H9 (cell line): ENCODE results near the gene AP3D1. TPM values are rescaled to one million over a fixed set of nuclear protein-coding genes. Genes with fewer than 3 reads are reported as not detected.
A peak's percentile ranks its signal among the peaks of the same experiment; 100 is the strongest.

Experiments
- DNase-seq: peaks from one replicate; pipeline ENCODE4 v3.0.0-alpha.2; 2017
- H2AFZ ChIP-seq: one replicate; pipeline ENCODE4 v1.6.1; 2013; ENCODE audit warnings: mild to moderate bottlenecking, low read length, control low read depth, moderate library complexity
- H2AK5ac ChIP-seq: 2 replicates; pipeline ENCODE4 v1.6.1; 2013; ENCODE audit warnings: low read length, control low read depth, mixed read lengths; ENCODE audit not compliant: insufficient read length
- H2BK120ac ChIP-seq: one replicate; pipeline ENCODE4 v1.6.1; 2013; ENCODE audit warnings: low read depth, mild to moderate bottlenecking, low read length, control low read depth, inconsistent platforms; ENCODE audit not compliant: poor library complexity, severe bottlenecking
- H2BK12ac ChIP-seq: 2 replicates; pipeline ENCODE4 v1.6.1; 2013; ENCODE audit warnings: low read length, control low read depth, mixed read lengths, low read depth; ENCODE audit not compliant: insufficient read length
- H2BK15ac ChIP-seq: 2 replicates; pipeline ENCODE4 v1.6.1; 2013; ENCODE audit warnings: low read depth, low read length, control low read depth
- H2BK20ac ChIP-seq: one replicate; pipeline ENCODE4 v1.6.1; 2013; ENCODE audit warnings: low read depth, mild to moderate bottlenecking, low read length, control low read depth, inconsistent platforms; ENCODE audit not compliant: poor library complexity, severe bottlenecking
- H2BK5ac ChIP-seq: 2 replicates; pipeline ENCODE4 v1.6.1; 2013; ENCODE audit warnings: low read length, control low read depth, mixed read lengths; ENCODE audit not compliant: insufficient read length
- H3K14ac ChIP-seq: 2 replicates; pipeline ENCODE4 v1.6.1; 2013; ENCODE audit warnings: low read length, control low read depth; ENCODE audit not compliant: insufficient read depth
- H3K18ac ChIP-seq: 2 replicates; pipeline ENCODE4 v1.6.1; 2013; ENCODE audit warnings: low read depth, mild to moderate bottlenecking, mixed read lengths, low read length, control low read depth; ENCODE audit not compliant: insufficient read length
- H3K23ac ChIP-seq: 2 replicates; pipeline ENCODE4 v1.6.1; 2013; ENCODE audit warnings: low read length, control low read depth, mixed read lengths, low read depth; ENCODE audit not compliant: insufficient read length
- H3K23me2 ChIP-seq: 2 replicates; pipeline ENCODE4 v1.6.1; 2013; ENCODE audit warnings: low read depth, mild to moderate bottlenecking, mixed read lengths, low read length, control low read depth; ENCODE audit not compliant: insufficient read length, poor library complexity, severe bottlenecking
- H3K27ac ChIP-seq: 2 replicates; pipeline ENCODE4 v1.5.1; 2013; ENCODE audit warnings: low read length, control low read depth, mixed read lengths, low read depth; ENCODE audit not compliant: insufficient read length
- H3K27me3 ChIP-seq: 2 replicates; pipeline ENCODE4 v1.6.1; 2013; ENCODE audit warnings: low read length, control low read depth, inconsistent platforms; ENCODE audit not compliant: insufficient read depth
- H3K4ac ChIP-seq: 2 replicates; pipeline ENCODE4 v1.6.1; 2013; ENCODE audit warnings: low read depth, mild to moderate bottlenecking, control low read depth, inconsistent platforms, low read length, moderate library complexity
- H3K4me1 ChIP-seq: 2 replicates; pipeline ENCODE4 v1.6.1; 2013; ENCODE audit warnings: low read length, control low read depth, inconsistent platforms; ENCODE audit not compliant: insufficient read depth
- H3K4me2 ChIP-seq: 2 replicates; pipeline ENCODE4 v1.6.1; 2013; ENCODE audit warnings: low read length, control low read depth, mixed read lengths; ENCODE audit not compliant: insufficient read length, insufficient read depth
- H3K56ac ChIP-seq: 2 replicates; pipeline ENCODE4 v1.6.1; 2013; ENCODE audit warnings: low read depth, mild to moderate bottlenecking, mixed read lengths, low read length, control low read depth; ENCODE audit not compliant: insufficient read length
- H3K79me1 ChIP-seq: 2 replicates; pipeline ENCODE4 v1.6.1; 2013; ENCODE audit warnings: low read depth, mild to moderate bottlenecking, moderate library complexity, low read length, control low read depth, inconsistent platforms; ENCODE audit not compliant: insufficient read depth, poor library complexity, severe bottlenecking
- H3K79me2 ChIP-seq: 2 replicates; pipeline ENCODE4 v1.6.1; 2013; ENCODE audit warnings: low read length, control low read depth, inconsistent platforms; ENCODE audit not compliant: insufficient read depth
- H3K9ac ChIP-seq: 2 replicates; pipeline ENCODE4 v1.6.1; 2013; ENCODE audit warnings: low read length, control low read depth, mixed read lengths; ENCODE audit not compliant: insufficient read length; ENCODE audit errors: extremely low read depth
- H3K9me3 ChIP-seq: one replicate; pipeline ENCODE4 v1.6.1; 2013; ENCODE audit warnings: low read depth, low read length, inconsistent platforms; ENCODE audit not compliant: control insufficient read depth
- H3T11ph ChIP-seq: one replicate; pipeline ENCODE4 v1.6.1; 2013; ENCODE audit warnings: mild to moderate bottlenecking, low read length, control low read depth, inconsistent platforms
- H4K20me1 ChIP-seq: one replicate; pipeline ENCODE4 v1.6.1; 2013; ENCODE audit not compliant: control insufficient read depth, insufficient read length, insufficient read depth
- H4K5ac ChIP-seq: 2 replicates; pipeline ENCODE4 v1.6.1; 2013; ENCODE audit warnings: low read depth, mild to moderate bottlenecking, mixed read lengths, low read length, control low read depth; ENCODE audit not compliant: insufficient read length
- H4K8ac ChIP-seq: replicated peaks from 2 replicates; pipeline ENCODE4 v1.6.1; 2013; ENCODE audit warnings: low read length, control low read depth, mixed read lengths, low read depth; ENCODE audit not compliant: insufficient read length
- H4K91ac ChIP-seq: 2 replicates; pipeline ENCODE4 v1.6.1; 2013; ENCODE audit warnings: low read depth, mild to moderate bottlenecking, moderate library complexity, mixed read lengths, low read length, control low read depth; ENCODE audit not compliant: insufficient read length
- H3K27ac Mint-ChIP-seq, 3 experiments: 2 replicates in 2 of 3; 3 replicates in 1 of 3; pipeline ENCODE4 v1.8.0; 2020 to 2021; ENCODE audit warnings: mixed read lengths in 3 of 3, mild to moderate bottlenecking in 1 of 3, moderate library complexity in 1 of 3
- H3K27me3 Mint-ChIP-seq: 2 replicates; pipeline ENCODE4 v1.8.0; 2021; ENCODE audit warnings: low read depth, mild to moderate bottlenecking, moderate library complexity, mixed read lengths
- H3K36me3 Mint-ChIP-seq, 3 experiments: 2 replicates in 2 of 3; 3 replicates in 1 of 3; pipeline ENCODE4 v1.8.0; 2020 to 2021; ENCODE audit warnings: low read depth in 3 of 3, mixed read lengths in 3 of 3; ENCODE audit not compliant: insufficient read depth in 1 of 3
- H3K4me1 Mint-ChIP-seq, 2 experiments: 2 replicates each; pipeline ENCODE4 v1.8.0; 2020; ENCODE audit warnings: mixed read lengths in 2 of 2
- H3K4me3 Mint-ChIP-seq, 2 experiments: 2 replicates in 1 of 2; 3 replicates in 1 of 2; pipeline ENCODE4 v1.8.0; 2020 to 2021; ENCODE audit warnings: mild to moderate bottlenecking in 2 of 2, mixed read lengths in 2 of 2, moderate library complexity in 1 of 2
- H3K9me3 Mint-ChIP-seq, 2 experiments: 2 replicates in 1 of 2; 3 replicates in 1 of 2; pipeline ENCODE4 v1.8.0; 2020; ENCODE audit warnings: mild to moderate bottlenecking in 2 of 2, mixed read lengths in 2 of 2, moderate library complexity in 1 of 2
- CTCF ChIP-seq: fragments of 200-600 bp; sonication (generic); conservative IDR thresholded peaks from 3 replicates; pipeline ENCODE4 v1.8.0; 2021; ENCODE audit warnings: antibody characterized with exemption, mild to moderate bottlenecking
- WGBS: extraction: QIAGEN DNeasy Blood & Tissue Kit; methylation state at CpG from one replicate; pipeline ENCODE4 v1.1.7; 2013; ENCODE audit warnings: missing lambda C conversion rate, low lambda C conversion rate, mixed read lengths; ENCODE audit not compliant: insufficient read length; ENCODE audit errors: extremely low coverage; 5-methylcytosine and 5-hydroxymethylcytosine counted together
- total RNA-seq: library from RNA; stranded (reverse); gene quantifications from 2 replicates; pipeline ENCODE4 v1.2.1, GENCODE V29; 2021

The AP3D1 gene
- total RNA-seq, 1 experiment from 2014 or later = 142 TPM

- Histone ChIP-seq H3K23me2 (peaks cover 8% of the 10 kb centered on the region), H3K27me3 (no peaks in the 10 kb centered on the region), H4K8ac (no peak overlapping the region), H2BK15ac (no peak overlapping the region), H2AFZ (no peak overlapping the region), H3K4me1 (no peaks in the 10 kb centered on the region), H4K5ac (no peak overlapping the region), H3K4ac (no peak overlapping the region), H3K9ac (no peak overlapping the region), H2BK5ac (no peak overlapping the region), H3K27ac (no peak overlapping the region), H3T11ph (no peak overlapping the region), H2BK120ac (no peak overlapping the region), H3K23ac (no peak overlapping the region), H3K9me3 (no peaks in the 10 kb centered on the region), H4K91ac (no peak overlapping the region), H2AK5ac (no peak overlapping the region), H3K18ac (no peak overlapping the region), H2BK12ac (no peak overlapping the region), H3K4me2 (no peak overlapping the region), H2BK20ac (no peak overlapping the region), H3K56ac (no peak overlapping the region), H3K79me2 (no peaks in the 10 kb centered on the region), H3K14ac (no peak overlapping the region), H3K79me1 (no peaks in the 10 kb centered on the region), H4K20me1 (no peaks in the 10 kb centered on the region)
- H3K36me3 Mint-ChIP-seq = no peaks in the 10 kb centered on the region
- DNase-seq = peak; percentile 26
- H3K9me3 Mint-ChIP-seq = no peaks in the 10 kb centered on the region; a peak in 1 of 5 replicates
- H3K27me3 Mint-ChIP-seq = no peaks in the 10 kb centered on the region
- no peak for TF ChIP-seq CTCF
- no CpG with 5 or more reads among the region's 5 CpGs for WGBS
- peak overlapping the region in 1 of 2 experiments; percentile 14; a peak in 1 of 5 replicates for H3K4me3 Mint-ChIP-seq
- H3K27ac Mint-ChIP-seq = peak overlapping the region in 1 of 3 experiments; percentile 67; a peak in 1 of 7 replicates
- peaks cover 16 to 33% of the 10 kb centered on the region in 2 experiments for H3K4me1 Mint-ChIP-seq
Observed at GRCh38 chr19:2056837-2057192, 94.6 kb downstream of the AP3D1 start.
